GM21423 (cell line): Measurements from ENCODE around the gene CWC22.
"Not testable (repeated sequence)": the region's sequence is repeated elsewhere in the genome, so short reads cannot be mapped to it uniquely, and the experiment has no call there.

Experiments
- ATAC-seq: cut with Tn5 transposase; IDR thresholded peaks from one replicate; pipeline ENCODE4 v1.9.1; 2021; ENCODE audit warnings: mild to moderate bottlenecking, moderate library complexity; ENCODE audit not compliant: unreplicated experiment

CWC22 gene

GRCh38 chr2:180006781-180007579 is at the start of gene CWC22:
TSS of gene CWC22 (minus strand) at chr2:180007297. CDS start at chr2:179993341, 13,956 bp downstream.
- ATAC-seq = peak; percentile 98

- ATAC-seq = no peak
These were observed 49.4 kb upstream of the CWC22 start for GRCh38 chr2:180056367-180057118.

GRCh38 chr2:180054576-180054975 is 47.5 kb upstream of the CWC22 start:
- ATAC-seq = not testable (repeated sequence)

GRCh38 chr2:180050246-180050645 is 43.1 kb upstream of the CWC22 start:
- ATAC-seq = no peak

- no peak for ATAC-seq
These were observed 41.2 kb upstream of the CWC22 start for GRCh38 chr2:180048251-180048650.

GRCh38 chr2:180046776-180047175 is 39.7 kb upstream of the CWC22 start:
- no peak for ATAC-seq

- no peak for ATAC-seq
These were observed 39.1 kb upstream of the CWC22 start for GRCh38 chr2:180046202-180046601.

GRCh38 chr2:180040146-180040925 is 33.2 kb upstream of the CWC22 start:
- no peak for ATAC-seq

- no peak for ATAC-seq
These were observed 31.9 kb upstream of the CWC22 start for GRCh38 chr2:180038997-180039396.

GRCh38 chr2:180033993-180034894 is 27.1 kb upstream of the CWC22 start:
- ATAC-seq = no peak

- no peak for ATAC-seq
These were observed 22.5 kb upstream of the CWC22 start for GRCh38 chr2:180029575-180029974.

GRCh38 chr2:180021850-180022249 is 14.8 kb upstream of the CWC22 start:
- ATAC-seq = no peak

GRCh38 chr2:180017784-180018183 is 10.7 kb upstream of the CWC22 start:
- no peak for ATAC-seq

GRCh38 chr2:180016937-180017336 is 9.8 kb upstream of the CWC22 start:
- ATAC-seq = no peak

- ATAC-seq = no peak
These were observed 9.0 kb upstream of the CWC22 start for GRCh38 chr2:180015951-180016709.

GRCh38 chr2:180012523-180012922 is 5.4 kb upstream of the CWC22 start:
- no peak for ATAC-seq

- ATAC-seq = no peak
These were observed 3.6 kb upstream of the CWC22 start for GRCh38 chr2:180010701-180011100.

- no peak for ATAC-seq
These were observed 866 bp downstream of the CWC22 start for GRCh38 chr2:180006231-180006630.

- not testable (repeated sequence) for ATAC-seq
These were observed 1.6 kb downstream of the CWC22 start for GRCh38 chr2:180005465-180005864.

- no peak for ATAC-seq
These were observed 2.4 kb downstream of the CWC22 start for GRCh38 chr2:180004731-180005130.
